ENCODE results near the gene GRM6.

GRM6 gene

GRCh38 chr5:178983728-178984127, 11.4 kb downstream of the GRM6 start:
- DNase-seq (ENCODE audit: low read depth): no peak

GRCh38 chr5:178982941-178983340, 12.2 kb downstream of the GRM6 start:
- no peak for DNase-seq (ENCODE audit: low read depth)

- no peak for DNase-seq (ENCODE audit: low read depth)
Measured at GRCh38 chr5:178981381-178981780, 13.7 kb downstream of the GRM6 start.

GRCh38 chr5:178965465-178966055, 29.6 kb downstream of the GRM6 start:
- no peak for DNase-seq (ENCODE audit: low read depth)

- DNase-seq (ENCODE audit: low read depth): no peak
Measured at GRCh38 chr5:178941361-178941760, 53.8 kb downstream of the GRM6 start.

GRCh38 chr5:178940569-178941360, 54.4 kb downstream of the GRM6 start, which contains the start of gene ZNF454:
Gene ZNF454, plus strand, starts transcription at chr5:178941198. Its CDS starts 1,594 bp downstream, at chr5:178942792.
- DNase-seq (ENCODE audit: low read depth): no peak

- no peak for DNase-seq (ENCODE audit: low read depth)
Measured at GRCh38 chr5:178931846-178932760, 63.0 kb downstream of the GRM6 start.

All from stimulated activated CD8-positive, alpha-beta memory T cell treated with anti-CD3 and anti-CD28 coated beads, Interleukin-7, amount 100 ng/mL, for 24 hours (primary cell).